NCI-H2171 treated with DMSO at 0.1 percent for 48 hours (cell line): ENCODE results near the gene AKNA.

Experiments used
- DNase-seq: peaks from one replicate; lab custom pipeline; 2025; lab: John Stamatoyannopoulos, UW

Gene AKNA

DNA sequence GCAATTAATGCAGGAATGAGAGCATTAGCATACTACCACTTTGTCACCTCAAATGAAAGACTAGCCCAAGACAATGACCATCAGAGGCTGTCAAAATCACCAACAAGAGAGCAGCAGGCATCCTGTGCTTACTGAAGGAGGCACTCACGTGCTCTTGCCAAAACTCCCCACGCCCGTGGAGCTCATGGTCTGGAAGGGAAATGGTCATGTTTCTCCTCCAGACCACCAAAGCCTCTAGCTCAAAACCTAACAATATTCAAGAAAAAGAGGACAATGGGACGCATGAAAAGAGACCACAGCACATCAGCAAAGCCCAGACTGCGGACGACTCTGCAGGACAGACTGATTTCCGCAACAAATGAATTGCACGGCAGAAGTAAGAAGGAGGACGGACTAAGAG is 12.8 kb downstream of the AKNA start:
- no peak for DNase-seq

DNA sequence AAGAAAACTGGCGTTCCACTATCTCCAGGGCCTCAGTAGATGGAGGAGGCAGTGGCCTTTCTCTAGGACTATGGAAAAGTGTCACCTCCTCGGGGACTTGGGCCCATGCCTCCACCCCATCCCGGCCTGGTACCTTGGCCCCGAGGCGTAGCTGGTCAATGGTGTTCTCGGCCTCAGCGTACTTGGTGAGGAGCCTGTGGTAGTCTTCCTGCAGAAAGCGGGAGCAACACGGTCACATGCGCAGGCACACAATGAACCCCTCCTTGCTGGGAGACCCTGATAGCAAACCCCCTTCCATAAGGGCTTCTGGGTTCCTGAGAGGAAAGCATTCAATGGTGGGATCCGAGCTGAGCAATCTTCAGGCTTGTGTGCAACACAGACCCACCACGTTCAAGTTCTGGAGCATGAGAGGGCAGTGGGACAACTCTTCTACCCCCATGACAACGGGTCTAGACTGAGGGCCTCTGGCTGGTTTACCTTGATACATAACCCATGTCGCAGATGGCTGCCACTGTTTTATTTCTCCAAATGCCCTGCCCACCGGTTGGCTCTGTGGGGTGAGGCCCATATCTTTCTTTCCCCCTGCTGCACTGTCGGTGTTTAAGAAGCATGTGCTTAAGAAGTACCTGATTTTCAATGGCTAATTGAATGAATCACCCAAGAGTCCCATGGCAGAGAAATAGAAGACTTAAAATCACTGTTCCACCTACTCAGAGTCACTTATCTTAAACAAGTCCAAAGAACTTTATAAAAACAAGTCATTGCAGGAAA is 13.6 kb downstream of the AKNA start:
- no peak for DNase-seq

DNA sequence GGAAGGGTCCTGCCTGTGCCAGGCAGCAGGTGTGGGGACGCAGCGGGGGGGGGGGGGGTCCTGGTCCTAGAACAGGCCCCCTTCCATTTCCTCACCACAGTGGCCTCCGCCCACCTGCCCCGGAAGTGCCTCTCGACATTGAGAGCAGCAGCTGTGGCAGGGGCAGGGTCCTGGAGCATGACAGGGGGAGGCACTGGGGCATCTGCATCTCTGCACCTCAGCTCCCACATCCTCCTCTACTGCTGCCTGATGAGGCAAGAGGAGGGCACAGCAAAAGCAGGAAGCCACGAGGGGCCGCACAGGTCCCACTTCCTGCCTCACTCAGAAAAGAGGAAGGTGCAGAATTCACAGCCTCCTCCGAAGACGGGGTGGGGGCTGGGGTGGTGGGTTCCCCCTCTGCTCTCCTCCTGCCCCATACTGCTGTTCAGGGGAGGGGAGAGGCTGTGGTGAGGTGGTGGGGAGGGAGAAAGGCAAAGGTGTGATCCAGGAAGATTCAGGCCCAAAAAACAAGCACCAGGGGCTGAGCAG is 14.8 kb downstream of the AKNA start:
- DNase-seq: no peak

DNA sequence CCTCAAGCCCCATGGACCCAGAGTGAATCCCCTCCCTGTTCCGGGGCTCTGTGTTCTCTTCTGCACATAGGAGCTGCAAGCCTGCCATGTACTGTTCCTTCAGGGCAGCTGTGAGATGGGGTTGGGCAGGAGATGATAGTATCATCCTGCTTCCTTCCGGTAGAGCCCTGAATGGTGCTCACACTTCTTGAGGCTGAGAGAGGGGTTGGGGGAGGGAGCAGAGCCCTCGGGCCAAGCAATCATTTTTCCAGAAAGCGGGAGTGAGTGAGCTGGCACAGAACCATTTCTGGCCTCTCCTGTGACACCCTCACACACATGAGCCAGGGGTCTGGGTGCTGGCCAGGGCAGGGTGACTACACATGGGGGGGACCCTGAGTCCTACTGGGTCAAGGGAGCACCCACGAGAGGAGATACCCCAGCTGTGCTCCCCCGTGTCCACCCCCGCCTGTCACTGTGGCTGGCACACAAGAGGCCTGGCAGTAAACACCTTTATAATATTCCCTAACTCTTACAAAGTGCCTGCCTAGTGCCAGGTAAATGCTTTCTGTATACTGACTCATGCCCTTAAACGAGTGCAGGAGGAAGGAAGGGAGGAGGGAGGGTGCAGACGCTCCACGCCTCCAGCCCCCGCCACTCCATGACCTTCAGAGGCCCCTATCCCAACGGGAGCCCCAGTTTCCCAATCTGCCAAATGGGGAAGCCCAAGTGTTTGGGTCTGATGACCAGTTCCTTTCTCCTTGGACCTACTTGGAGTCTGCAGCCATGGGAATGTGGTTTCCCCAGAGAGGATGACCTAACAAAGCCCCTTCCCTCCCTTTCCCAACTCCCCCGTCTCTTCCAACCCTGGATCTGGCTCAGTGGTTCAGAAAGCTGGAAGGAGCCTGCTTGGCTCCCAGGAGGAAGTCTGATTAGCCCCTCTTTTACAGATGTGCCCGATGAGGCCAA is 15.5 kb downstream of the AKNA start:
- DNase-seq: no peak

DNA sequence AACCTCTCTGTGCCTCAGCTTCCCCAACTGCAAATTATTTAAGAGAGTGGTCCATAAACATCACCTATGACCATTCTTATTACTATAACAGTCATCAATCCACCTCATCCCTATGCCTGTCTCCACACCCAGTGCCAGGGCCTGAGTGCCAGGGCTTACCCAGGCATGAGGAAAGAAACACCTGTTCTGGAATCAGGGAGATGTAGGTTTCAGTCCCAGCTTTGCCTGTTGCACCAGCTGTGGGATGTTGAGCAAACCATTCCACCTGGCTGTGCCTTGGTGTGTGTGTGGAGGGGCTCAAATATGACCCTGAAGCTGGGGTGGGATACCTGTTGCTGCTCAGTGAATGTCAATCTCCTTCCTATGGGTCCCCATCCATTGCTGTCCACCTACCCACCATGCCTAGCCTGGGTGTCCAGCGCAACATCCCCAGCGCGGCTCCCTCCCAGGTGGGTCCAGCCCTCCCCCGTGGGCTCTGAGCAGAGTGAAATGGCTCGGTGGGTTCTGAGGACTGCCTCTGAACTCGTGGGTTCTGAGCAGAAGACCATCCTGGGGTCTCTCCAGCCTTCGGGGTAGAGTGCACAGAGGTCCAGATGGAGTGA is 16.3 kb downstream of the AKNA start:
- no peak for DNase-seq

DNA sequence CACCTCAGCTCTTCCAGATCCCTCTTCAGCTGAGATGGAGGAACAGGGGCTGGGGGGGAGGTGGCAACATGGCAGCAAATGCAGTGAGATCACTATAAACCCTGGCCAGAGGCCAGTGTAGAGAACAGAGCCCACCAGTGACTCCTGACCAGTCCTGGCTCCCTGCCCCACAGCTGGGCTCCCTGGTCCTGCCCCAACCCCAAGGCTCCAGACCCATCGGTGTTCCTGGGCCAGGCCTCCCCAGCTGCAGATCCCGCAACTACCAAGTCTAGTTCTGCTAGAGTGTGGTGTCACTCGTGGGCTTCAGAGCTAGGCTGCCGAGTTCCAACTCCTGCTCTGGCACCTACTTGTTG is 16.8 kb downstream of the AKNA start:
- no peak for DNase-seq

DNA sequence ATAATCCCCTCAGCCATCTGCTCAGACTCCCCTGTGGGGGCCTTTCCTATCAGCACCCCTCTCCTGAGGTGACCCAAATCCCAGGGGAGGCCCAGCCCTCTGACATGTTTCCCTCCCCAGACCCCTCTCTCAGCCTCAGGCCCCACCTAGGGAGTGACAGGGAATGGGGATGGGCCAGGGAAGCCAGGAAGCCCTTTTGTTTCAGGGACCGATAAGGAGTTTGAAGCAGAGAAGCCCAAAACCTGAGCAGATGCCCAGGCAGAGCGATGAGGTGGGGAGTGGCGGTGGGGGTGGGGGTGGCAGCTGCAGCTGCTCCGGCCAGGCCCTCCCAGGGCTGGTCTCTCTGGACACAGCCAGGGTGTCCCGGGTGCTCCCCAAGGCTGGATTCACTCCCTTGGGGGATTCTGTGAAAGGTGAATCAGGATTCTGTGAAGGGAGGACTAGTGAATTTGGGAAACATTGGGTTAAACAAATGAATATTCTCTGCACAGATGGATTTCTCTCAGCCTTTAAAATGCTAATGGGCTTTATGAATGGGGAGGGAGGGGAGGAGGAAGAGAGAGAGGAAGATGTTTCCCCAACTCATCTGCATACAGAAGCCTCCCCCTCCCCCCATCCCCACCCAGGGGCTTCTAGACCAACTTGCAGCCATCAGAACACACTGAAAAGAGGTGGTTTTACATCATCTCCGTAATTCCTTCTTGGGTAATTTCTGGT is 17.4 kb downstream of the AKNA start:
- DNase-seq: peak; percentile 50

DNA sequence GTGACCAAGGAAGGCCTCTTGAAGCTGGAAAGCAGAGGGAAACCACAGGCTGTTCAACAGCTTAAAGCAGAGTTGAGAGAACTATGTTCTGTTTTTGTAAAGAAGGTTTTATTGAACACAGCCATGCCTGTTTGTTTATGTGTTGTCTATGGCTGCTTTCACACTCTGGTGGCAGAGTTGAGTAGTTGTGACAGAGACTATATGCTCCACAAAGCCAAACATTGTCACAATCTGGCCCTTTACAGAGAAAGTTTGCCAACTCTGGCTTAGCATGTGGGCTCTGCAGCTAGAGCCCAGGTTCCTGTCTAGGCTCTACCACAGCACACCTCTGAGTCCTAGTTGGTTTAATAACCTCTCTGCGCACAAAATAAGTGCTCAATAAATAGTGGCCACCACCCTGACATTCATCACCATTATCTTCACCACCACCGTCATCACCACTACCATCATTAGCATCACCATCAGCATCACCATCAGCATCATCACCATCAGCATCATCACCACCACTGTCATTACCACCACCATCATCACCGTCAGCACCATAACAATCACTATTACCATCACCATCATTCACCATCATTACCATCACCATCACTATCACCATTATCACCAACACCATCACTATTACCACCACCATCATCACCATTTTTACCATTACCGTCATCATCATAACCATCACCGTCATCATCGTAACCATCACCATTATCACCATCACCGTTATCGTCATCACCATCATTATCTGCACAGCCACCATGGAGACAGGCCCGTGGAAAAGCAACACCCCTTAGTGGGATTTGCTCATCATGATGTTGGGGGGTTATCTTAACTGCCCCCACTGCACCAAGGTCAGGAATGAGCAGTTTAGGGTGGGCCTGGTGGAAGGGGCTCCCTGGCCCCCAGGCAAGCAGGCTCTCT is 18.3 kb downstream of the AKNA start:
- DNase-seq: no peak

DNA sequence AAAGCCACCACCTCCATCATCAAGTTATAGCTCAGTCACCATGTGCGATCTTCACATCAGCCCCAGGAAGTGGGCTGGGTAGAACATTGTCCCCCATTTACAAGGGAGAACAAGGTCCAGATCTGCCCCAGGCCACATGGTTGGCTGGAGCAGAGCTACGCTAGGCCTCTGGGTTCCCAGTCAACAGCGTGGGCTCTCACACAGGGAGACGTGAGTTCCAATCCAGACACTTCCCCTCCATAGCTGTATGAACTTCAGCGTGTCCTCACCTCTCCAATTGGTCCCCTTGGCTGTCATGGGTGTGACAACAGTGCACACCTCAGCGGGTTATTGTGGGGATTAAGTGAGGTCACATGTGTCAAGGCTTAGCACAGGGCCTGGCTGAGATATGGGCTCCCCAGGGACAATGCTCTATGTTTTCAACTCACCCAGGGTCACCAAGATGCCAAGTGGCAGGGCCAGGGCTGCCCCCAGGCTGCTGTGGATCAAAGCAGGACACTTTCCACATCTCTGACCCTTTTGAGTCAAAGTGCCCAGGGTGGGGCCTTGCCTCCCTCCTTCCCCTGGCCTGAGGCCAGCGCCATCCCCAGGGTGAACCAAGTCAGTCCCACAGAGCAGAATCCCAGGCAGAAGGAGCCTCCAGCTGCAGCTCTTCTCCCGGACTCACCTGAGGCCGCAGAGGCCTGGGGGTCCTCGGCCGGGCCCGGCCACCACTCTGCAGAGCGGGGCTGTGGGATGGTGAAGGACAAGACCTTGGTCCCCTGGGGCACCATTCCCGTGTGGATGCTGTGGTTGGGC is 19.8 kb downstream of the AKNA start:
- DNase-seq: no peak

DNA sequence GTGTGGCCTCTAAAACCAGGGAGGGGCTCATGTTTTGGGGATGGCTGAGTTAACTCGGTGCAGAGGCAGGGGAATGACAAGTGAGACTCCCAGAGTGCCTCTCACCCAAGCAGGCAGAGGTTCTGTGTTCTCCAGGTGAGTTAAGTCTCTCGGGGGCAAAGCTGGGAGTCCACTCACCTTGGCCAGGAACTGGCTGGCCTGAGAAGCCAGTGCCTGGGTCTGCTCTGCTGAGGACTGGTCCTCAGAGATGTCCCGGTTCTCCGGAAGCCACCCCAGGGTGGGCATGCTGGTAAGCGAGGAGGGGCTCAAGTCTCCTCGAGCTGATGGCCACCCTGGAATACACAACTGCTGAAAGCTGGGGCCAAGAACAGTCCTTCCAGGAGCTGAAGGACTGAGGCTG is 20.4 kb downstream of the AKNA start:
- DNase-seq: no peak

DNA sequence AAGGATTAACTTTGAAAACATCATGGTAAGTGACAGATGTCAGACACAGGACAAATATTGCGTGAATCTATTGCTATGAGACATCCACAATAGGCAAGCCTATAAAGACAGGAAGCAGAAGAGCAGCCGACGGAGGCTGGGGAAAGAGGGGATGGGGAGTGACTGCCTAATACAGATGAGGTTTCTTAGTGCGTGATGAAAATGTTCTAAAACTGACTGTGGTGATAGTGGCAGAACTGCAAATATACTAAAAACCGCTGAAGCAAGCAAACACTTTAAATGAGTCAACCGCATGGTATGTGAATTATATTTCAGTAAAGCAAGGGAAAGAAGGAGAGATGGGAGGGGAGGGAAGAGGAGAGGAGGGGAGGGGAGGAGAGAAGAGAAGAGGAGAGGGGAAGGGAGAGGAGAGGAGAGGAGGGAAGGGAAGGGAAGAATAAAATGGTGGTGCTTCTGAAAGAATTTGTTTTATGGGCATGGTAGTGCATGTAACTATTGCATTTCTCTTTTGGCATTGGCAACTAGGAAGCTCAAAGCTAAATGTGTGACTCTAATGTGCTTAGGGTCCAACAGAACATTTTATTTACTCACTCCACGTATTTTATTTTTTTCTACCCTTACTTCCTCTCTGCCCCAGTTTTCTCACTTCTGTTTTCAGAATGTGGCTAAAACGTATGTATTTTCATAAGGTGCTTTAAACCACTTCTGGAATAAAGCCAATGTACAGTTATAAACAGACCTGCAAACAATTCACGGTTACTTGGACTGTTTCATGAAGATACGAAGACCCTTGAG is 21.3 kb downstream of the AKNA start:
- no peak for DNase-seq

DNA sequence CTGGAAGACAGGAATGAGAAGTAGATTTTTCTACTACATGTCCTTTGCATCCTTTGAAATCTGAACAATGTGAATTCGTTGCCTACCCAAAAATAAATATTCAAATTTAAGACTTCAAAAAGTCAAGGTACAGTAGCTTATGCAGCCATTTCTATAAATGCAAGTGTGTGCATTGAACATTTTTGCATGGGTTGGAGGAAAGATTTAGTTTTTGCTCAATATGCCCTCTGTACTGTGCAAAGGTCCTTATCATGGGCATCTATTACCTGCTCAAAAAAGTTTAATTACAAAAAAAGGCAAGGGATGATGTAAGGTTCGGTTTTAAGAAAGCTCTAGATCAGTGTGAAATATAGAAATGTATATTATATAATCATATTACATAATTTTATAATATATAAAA is 22.6 kb downstream of the AKNA start:
- no peak for DNase-seq

DNA sequence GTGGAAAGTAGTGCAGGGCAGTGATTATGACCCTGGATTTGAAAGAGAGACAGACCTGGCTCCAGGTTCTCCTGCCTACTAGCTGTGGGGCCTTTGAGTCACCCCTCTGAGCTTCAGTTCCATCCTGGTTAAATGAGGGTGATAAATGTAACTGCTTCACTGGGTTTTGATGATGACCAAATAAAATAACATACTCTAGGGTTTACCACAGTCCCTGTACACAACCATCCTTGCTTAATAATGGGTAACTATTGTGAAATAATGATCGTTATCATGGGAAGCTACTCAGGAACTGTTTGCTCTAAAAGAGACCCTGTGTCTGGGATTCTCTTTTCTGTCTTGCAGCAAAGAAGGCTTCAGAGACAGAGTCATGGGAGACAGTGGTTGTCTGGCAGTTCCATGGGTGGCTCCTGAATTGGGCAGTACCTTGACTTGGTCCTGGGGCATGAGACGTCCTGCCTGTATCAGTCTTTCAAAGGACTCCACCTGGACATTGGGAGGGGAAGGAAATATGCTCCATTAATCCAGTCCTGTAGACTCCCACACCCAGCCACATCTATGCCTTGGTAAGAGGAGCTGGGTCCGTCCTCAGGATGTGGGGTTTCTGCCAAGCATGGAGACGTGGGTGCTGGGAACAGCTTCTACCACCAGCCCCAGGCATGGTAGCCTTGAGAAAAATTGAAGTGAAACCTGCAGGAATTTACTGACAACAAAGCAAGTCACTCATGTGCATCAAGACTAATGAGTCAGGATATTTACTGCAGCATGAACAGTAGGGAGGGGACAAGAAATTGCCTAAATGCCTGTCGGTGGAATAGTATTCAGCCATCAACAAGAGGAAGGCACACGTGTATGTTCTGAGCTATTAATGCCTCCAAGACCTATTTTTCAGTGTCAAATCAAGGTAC is 23.4 kb downstream of the AKNA start:
- no peak for DNase-seq

DNA sequence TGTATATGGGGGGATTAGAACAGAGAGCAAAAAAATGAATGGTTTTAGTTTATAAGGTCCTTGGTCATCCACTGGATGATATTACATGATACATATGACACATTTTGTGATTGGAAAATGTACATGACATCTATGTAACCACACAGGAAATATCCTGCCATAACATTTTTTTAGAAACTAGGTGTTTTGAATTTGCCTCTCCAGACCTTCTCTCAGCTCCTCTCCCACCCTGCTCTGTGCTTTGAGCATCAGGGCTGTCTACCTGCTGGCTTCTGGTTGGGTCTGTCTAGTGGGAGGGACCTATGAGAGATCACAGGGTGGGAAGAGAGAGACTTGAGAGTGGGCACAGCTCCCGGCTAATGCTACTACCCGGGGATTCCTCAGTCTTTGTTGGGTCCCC is 24.4 kb downstream of the AKNA start:
- no peak for DNase-seq

DNA sequence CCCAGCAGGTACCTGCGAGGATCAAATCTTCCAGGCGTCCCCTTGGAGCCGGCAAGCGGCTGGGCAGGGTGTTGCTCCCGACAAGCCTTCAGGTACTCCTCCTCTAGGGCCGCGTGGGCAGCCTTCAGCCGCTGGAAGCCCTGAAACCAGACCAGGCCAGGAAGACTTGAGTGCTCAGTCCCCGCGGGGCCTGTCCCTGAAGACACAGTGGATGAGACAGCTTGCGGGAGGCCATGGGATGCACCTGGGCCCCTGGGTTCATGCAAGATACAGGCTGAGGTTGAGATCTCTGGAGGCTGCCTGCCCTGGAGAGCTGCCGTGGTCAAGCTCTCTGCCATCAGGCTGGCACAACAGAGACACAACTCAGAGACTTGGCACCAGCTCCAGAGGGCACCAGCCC is 25.4 kb downstream of the AKNA start:
- no peak for DNase-seq

DNA sequence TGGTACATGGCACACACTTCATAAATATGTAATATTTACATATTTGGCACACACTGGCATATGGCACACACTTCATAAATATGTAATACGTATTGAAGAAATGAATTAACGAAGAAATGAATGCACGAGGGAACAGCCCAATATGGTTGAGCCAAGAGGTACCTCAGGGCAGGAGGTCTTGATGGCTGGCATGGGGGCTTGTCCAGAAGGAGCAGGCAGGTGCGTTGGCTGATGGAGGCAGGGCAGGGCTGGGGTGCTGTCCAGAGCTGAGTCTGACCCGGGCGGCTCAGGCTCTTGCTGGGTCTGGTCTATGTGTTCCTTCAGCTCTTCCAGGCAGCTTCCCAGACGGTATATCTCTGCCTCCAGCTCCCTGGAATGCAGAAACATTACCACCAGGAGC is 26.2 kb downstream of the AKNA start:
- DNase-seq: no peak

DNA sequence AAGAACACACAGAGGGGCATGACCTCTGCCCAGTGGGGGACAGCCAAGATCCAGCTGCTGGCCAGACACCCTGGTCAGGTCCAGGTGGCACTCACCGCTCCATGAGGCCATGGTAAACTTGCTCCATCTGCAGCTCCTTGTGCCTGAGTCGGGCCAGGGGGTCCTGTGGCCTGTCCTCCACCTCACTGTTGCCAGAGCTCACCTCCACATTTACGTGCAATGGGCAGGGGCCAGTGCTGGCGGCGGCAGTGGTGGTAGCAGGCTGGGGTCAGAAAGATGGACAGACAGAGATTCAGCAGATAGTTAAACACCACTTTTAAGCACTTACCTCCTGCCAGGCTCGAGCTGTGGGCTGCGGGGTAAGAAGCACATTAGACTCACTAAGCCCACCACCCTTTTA is 28.0 kb downstream of the AKNA start:
- DNase-seq: no peak

DNA sequence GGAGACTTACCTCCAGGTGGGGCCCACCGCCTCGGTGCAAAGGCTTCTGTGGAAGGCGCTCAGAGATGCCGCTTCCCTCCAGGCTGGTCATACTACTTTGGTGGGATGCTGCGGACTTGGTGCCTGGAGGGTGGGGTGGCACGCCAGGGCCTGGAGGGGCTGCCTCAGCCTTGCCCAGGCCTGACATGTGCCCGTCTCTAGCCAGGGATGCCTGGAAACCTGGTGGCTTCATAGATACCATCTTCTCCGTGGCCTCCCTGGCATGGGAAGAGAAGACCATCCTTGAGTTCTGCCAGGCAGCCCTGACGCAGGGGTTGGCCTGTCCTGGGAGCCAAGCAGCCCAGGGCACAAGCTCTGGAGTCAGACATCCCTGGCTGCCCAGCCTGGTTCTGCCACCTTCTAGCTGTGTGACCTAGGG is 29.9 kb downstream of the AKNA start:
- DNase-seq: no peak
